Hepatocyte (in vitro differentiated cells): ENCODE measurements around the gene WNT5B.

Source experiments
- CTCF ChIP-seq: fragments of 200-600 bp; sonication (generic); IDR thresholded peaks from 2 replicates; pipeline ENCODE4 v1.5.1; 2016; ENCODE audit warnings: antibody characterized with exemption, mild to moderate bottlenecking; ENCODE audit not compliant: poor library complexity
- EZH2 ChIP-seq: fragments of 200-600 bp; sonication (generic); IDR thresholded peaks from 2 replicates; pipeline ENCODE4 v1.6.1; 2016; ENCODE audit warnings: antibody characterized with exemption, mild to moderate bottlenecking, borderline replicate concordance

DNA sequence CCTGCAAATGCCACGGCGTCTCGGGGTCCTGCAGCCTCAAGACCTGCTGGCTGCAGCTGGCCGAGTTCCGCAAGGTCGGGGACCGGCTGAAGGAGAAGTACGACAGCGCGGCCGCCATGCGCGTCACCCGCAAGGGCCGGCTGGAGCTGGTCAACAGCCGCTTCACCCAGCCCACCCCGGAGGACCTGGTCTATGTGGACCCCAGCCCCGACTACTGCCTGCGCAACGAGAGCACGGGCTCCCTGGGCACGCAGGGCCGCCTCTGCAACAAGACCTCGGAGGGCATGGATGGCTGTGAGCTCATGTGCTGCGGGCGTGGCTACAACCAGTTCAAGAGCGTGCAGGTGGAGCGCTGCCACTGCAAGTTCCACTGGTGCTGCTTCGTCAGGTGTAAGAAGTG is 16.8 kb downstream of the WNT5B start:
- TF ChIP-seq CTCF (no peak), EZH2 (no peak)
